ENCODE data around the gene VPS13D.
"Not testable (repeated sequence)": the region's sequence is repeated elsewhere in the genome, so short reads cannot be mapped to it uniquely, and the experiment has no call there.

VPS13D gene

DNA sequence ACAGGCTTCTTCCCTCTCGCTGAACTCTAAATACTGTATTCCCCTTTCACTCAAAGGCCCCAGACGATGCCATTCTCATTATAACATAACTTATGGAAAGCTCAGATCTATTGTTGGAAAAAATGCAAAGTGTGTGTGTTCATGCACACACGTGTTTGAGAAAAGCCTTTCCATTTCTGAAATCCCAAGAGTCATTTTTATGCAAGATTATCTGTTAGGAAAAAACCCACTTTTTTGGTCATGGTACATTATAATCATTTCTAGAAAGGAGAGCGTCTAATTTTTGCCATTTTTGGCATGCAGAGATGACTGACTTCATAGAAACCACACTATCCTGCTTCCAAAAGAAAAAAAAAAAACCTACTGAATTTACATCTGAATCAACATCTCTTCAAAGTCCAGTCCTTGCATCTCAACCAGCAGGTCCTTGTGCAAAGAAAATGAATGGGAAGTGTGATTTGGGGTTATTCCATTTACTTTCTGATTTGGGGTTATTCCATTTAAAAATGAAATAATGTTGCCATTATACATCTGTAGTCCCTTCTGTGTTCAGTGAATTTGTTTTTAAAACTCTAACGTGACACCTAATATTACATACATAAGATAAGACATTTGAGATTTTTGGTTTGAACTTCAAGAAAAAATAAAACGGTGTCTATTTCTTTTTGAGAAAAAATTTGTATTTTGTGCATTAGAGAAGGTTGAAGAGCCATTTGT lies 237.9 kb downstream of the VPS13D start:
- DNase-seq (ENCODE audit: low read depth in 2 of 2) = no peak

DNA sequence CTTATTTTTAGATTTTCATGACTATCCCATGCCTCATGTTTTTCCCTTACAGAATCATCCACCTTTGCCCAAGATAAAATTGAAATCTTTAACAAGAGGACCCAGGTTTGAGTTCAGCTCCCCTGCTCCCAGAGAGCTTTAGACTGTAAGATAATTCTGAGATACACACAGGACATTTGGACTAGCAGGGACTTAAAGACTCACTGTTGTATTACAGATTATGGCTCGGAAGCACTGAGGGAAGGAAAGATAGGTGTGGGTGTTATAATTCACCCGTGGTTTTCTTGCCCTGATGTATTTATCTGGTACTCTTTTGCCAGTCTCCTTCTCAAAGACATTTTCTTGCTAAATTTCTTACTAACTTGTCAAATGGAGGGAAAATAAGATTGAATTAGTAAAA lies 238.5 kb downstream of the VPS13D start:
- no peak for DNase-seq (ENCODE audit: low read depth in 2 of 2)

DNA sequence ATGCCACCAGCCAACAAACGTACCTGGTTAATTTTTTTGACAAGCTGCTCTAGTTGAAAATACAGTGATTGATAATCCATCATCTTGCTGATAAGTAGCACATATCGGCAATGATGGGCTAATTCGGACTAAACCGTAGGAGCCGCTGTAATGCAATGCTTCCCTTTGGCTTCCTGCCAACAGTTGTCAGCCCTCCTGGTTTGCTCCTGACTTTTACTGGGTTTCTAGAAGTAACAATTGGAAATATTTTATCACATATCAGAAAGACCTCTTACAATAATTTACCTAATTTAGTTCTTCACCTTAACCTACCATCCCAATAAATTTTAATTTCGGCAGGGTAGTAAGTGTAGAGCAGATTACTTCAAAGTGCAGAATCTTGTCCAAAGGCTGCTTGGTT lies 239.7 kb downstream of the VPS13D start:
- DNase-seq (ENCODE audit: low read depth in 2 of 2) = no peak

DNA sequence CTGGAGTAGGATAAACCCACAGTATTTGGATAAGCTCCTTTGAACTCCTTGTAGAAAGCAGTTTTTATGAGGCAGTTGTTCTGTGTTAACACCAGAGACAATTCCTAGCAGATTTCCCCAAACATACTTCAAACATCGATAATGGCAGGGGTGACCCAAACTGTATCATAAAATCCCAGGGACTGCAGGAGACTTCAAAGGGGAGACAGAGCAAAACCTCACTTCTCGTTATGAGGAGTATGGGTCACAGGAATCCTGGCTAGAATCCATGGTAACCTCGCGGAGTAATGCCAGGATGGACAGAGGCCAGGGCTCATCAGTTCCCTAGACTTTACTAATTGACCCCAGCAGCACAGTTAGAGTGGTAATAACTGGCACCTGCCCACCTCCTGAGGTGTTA lies 240.2 kb downstream of the VPS13D start:
- DNase-seq (ENCODE audit: low read depth in 2 of 2) = no peak

DNA sequence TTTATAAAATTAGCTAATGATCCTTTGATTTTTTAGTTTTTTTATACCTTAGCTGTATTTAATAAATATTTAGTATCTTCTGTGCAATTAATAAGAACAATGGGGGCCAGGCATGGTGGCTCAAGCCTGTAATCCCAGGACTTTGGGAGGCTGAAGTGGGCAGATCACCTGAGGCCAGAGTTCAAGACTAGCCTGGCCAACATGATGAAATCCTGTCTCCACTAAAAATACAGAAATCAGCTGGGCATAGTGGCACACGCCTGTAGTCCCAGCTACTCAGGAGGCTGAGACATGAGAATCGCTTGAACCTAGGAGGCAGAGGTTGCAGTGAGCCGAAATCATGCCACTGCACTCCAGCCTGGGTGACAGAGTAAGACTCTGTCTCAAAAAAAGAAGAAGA lies 241.1 kb downstream of the VPS13D start:
- DNase-seq (ENCODE audit: low read depth in 2 of 2) = not testable (repeated sequence)

DNA sequence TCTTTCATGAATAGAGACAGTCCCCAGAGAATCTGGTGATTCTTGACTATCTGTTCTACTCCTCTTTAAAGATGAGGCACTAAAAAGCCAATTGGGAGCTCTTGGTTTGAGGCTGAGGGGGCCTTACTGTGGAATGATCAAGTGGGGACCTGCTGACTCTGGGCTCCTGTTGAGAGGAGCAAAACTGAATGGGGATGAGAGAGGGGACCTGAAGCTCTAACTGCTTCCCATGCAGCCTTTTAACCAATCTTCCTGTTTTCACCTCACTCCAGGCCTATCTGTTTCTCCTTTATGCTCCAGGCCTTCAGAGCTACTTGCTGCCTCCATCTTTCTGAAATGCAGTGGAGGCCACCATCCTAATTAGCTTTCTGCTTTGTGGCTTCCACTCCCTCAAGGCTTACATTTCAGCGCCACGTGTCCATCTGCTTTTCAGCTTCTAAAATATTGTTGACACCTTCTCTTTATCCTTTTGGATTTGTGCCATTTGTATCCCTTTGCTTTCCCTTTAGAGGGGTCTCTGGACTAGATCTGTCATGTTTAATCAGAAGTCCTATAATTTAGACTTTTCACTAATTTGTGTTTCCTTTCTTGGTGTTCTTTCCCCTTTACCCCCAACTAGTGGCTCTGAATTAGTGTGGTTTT lies 242.4 kb downstream of the VPS13D start:
- no peak for DNase-seq (ENCODE audit: low read depth in 2 of 2)

DNA sequence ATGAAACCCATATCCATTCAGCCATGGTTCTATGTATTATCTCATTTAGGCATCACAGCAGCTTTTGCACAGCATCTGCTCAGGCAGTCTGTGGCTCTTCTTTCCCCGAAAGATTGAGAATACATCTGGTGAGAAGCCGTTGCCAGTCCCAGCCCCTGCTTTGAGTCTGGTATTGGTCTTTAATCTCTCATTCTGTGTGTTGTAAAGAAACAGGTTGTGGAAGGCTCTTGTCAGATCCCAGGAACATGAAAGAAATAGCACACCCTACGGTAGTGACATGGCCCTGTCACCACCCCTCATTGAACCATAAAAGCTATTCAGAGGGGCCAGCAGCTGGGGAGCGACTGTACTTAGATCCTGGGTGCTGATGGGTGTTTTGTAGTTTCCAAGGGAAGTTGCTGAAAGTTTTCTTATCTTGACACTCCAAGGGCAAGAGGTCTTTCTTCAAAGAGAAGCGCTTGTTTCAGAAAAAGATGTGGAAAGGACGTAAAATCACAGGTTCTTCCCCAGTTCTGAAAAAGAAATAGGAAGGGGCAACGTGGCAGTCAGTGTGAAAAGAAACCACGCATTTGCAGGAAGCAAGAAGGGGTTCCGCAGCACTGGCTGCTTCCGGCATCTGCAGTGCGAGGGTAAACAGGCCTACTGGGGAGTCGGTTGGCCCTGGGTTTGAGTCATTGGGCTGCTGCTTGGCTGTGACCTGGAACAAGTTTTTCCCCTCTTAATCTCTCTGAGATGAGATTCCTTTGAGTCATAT lies 243.1 kb downstream of the VPS13D start:
- DNase-seq (ENCODE audit: low read depth in 2 of 2) = no peak

DNA sequence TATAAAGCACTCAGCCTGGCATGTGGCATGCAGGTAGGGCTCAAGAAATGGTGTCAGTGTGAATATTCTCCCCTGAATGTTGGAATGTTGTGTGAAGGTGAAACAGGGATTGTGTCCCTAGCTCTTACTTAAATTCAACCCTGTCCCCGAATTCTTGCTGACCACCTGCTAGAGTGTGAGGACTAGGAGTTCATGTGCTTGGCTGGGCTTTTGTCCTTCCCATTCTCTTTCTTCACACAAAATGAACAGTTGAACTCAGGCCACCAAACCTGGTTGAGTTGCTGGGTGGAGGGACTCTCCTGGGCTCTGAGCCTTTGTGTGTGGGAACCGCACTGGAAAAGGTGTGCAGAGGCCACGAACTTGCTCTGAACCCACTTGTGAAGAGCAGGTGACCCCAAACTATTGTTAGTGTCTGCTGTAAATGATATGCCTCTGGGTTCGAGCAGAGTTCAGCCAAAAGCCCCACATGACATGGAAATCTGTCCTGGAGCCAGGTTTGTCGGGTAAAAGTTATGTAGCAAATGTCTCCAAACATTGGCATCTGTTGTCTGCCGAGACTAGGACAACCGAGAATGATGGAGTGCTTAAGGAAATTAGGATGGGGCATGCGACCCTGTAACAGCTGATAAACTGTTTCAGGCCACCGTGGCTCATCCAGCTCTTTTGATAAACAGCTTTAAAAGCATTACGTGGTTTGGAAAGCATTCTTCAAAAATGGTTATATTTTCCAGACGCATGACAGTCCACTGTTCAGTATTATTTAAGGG lies 243.9 kb downstream of the VPS13D start:
- no peak for DNase-seq (ENCODE audit: low read depth in 2 of 2)

DNA sequence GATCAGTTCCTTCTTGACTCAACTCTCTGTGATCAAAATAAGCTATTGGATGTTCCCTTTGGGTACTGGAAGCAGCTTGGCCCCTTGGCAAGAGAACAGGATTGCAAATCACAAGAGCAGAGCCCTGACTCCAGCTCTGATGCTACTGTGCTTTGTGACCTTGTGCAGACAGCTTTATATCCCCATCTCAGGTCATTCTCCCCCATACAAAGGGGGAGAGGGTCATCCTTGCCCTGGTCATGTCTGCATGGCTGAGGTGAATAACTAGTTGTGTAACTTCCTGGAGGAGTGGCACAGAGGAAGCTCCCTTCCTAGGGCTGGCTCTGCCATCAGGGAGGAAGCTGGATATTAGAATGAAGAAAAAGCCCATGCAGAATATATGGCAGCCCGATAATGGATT lies 245.3 kb downstream of the VPS13D start:
- DNase-seq (ENCODE audit: low read depth in 2 of 2) = no peak

DNA sequence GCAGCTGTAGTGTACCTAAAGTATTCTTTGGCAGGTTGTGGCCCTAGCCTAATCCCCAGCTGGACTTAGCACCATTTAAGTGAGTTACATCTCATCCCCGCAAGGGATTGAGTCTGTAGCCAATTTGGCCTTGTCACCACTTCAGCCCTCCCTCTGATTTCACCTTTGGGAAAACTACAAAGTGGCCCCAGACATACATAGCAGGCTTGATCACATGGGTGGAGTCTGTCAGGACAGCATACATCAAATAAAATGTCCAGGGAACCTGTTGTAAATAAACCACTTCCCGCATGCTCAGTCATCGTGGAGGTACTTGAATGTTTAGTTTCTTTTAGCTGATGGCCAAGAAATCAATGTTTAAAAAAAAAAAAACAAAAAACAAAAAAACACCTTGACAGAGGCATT lies 245.7 kb downstream of the VPS13D start:
- DNase-seq (ENCODE audit: low read depth in 2 of 2) = no peak

DNA sequence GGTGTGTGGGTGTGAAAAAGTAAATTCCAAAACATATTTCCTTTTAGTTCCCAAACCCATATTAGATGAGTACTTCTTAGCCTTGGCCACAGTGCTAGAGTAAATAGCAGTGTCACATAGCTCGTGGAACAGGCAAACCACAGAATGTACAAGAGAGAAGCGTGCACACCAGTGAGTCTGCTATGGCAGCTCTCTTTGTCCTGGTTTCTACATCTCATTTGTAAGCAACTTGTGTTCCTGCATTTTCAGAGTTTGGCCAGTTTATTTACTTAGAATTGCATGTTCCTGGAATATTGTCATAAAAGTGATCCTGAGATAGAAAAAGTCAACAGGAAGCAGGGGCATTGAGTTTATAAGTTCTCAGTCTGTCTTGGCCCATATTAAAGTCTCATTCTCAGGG lies 246.1 kb downstream of the VPS13D start:
- no peak for DNase-seq (ENCODE audit: low read depth in 2 of 2)

DNA sequence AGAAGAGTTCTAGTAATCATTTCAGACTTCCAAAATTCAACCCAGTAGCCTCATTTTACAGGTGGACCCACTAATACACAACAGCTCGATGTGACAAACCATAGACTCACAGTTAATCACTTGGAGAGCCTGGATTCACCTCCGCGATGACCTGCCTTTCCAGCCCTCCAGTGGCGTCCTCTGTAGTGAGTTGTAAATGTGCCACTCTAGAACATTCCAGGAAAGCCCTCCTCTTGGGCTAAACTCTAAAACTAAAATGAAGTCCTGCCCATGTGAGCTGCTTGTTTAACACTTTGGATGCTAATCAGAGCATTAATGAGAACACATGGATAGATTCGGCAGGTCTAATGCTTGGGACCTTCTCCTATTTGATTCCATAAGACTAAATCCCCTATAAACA lies 247.5 kb downstream of the VPS13D start:
- DNase-seq (ENCODE audit: low read depth in 2 of 2) = no peak

DNA sequence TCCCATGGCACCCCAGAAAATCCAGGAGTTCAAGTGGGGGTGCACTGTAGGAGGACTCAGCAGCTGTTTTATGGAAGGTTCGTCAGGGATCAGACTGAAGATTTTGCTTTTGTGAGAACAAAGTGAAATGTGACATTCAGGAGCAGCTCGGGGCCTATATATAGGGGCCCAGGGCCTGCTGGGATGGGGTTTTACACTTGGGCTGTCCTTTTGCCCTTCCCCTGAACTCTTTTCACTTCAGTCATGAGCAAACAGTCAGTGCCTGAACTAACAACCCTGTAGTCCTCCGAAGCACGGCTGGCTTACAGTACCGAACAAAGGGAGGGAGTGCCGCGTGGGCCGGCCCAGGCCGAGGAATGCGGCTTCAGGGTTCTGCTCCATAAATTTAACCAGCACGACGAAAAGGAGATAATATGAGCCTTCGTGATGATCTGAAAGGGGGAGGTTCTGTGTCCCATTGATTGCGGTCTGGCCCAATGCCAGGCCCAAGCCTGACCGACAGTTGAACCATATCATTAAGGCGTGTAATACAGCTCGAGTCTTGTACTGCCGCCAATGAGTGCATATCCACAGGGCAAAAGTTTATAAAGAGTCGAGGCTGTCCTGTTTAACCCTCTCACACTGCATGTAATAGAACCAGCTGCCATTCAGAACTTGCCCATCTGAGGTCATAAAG lies 248.2 kb downstream of the VPS13D start:
- peak; percentile 99 for DNase-seq (ENCODE audit: low read depth in 2 of 2)

DNA sequence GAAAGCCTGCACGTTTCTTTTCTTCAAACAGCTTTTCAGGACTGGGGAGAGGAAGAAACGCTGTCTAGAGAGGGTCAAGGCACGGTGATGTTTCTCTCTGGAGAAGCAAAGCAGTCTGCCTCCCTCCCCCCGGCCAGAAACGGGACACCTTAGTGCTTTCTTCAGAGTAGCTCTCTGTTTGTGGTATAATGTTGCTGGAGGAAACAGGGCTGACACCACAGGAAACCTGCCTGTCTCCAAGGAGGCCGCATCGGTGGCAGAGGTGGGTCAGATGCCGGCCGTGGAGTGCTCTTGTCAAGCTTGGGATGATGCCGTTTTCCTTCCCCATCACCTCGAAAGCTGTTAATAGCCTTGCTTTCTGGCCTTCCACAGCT lies 248.8 kb downstream of the VPS13D start:
- no peak for DNase-seq (ENCODE audit: low read depth in 2 of 2)

DNA sequence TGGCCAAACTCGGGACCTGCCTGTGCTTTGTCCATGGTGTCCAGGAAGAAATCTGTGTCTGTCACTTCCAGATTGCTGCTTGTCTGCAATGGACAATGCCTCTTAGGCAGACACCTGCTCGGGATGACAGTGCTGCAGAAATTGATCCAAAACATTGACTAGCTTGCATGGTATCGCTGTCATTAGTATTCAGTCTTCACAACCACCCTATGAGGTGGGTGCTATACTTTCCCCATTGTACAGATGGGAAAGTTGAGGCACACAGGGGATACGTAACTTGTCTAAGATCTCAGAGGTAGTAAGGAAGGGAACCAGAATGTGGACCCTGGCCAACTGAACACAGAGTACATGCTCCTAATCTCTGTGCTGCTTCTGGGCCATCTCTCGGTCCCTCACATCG lies 249.5 kb downstream of the VPS13D start:
- no peak for DNase-seq (ENCODE audit: low read depth in 2 of 2)

DNA sequence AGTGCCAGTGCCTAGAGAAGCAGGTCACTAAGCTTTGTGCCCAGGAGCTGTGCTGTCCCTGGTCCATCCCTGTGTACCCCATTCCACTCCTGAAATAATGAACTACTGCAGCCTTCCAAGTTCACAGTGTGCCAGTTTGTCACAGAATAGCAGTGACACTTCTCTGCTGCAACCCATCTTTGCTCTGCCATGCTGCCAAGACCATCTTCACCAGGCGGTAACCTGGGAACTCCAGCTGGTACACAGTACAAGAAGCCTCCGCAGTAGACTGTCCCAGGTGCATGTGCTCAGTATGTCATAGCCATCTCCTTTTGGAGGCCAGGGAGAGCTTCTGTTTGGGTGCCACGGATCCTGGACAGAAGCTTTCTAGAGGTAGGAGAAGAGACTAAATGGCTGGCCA lies 250.2 kb downstream of the VPS13D start:
- DNase-seq (ENCODE audit: low read depth in 2 of 2) = no peak

DNA sequence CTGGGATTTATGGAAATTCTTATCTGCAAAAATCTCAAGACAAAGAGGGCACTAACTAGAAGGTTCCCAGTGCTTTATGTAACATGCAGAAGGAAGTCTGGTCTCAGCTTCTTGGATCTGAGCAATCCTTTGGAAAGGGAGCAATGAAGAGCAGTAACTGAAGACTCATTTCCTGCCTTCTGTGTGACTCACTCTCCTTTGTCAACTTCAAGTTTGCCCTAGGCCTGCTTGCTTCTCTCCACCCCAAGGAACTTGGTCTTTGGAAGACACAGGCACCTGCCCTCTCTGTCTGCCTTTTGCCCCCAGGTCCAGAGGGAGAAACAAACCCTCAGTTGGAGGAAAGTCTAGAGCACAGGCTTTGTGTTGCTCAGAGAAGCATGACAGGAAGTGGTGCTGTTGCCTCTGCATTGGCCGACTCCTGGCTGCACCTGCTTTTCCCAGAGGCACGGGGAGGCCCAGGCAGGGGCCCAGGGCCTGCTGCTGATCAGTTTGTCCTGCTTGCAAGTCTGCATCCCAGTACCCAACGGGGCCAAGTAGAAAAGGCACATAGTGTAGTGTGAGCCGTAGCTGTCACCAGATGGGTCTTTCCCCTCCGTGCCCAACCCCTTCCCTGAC lies 251.0 kb downstream of the VPS13D start:
- DNase-seq (ENCODE audit: low read depth in 2 of 2) = peak; percentile 67 to 72

DNA sequence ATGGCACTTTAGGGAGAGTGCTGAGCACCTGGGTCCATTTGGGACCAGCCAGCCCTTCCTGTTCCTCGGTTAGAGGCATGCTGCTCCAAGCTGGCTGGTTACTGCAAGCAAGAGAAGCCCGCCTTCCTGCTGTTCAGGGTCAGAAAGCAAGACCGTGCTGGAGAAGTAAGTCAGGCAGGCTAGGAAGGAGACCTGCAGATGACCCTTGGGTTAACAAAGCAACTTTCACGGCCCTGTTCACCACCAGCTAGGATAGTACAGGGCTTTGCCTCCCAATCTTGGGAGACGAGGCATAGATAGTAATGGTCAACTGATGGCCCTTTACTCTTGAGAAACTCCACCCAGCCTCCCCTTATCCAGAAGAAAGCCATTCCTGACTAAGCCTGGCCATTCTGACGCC lies 252.1 kb downstream of the VPS13D start:
- no peak for DNase-seq (ENCODE audit: low read depth in 2 of 2)

DNA sequence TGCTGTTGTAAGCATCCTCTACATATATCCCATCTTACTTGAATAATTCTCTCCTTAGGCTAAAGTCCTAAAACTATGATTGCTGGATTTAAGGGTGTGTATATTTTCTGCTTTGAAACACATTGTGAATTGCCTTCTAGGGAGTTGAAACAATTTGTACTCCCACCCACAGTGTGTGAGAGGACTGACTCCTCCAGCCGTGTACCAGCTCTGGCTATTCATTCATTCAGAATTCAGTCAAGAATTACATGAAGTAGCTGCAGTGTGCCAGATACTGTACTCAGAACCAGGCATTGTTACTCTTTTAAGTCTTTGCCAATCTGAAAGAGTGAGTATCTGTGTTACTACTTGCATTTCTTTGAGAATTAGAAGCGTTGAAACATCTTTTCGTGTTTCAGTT lies 253.2 kb downstream of the VPS13D start:
- DNase-seq (ENCODE audit: low read depth in 2 of 2) = no peak

DNA sequence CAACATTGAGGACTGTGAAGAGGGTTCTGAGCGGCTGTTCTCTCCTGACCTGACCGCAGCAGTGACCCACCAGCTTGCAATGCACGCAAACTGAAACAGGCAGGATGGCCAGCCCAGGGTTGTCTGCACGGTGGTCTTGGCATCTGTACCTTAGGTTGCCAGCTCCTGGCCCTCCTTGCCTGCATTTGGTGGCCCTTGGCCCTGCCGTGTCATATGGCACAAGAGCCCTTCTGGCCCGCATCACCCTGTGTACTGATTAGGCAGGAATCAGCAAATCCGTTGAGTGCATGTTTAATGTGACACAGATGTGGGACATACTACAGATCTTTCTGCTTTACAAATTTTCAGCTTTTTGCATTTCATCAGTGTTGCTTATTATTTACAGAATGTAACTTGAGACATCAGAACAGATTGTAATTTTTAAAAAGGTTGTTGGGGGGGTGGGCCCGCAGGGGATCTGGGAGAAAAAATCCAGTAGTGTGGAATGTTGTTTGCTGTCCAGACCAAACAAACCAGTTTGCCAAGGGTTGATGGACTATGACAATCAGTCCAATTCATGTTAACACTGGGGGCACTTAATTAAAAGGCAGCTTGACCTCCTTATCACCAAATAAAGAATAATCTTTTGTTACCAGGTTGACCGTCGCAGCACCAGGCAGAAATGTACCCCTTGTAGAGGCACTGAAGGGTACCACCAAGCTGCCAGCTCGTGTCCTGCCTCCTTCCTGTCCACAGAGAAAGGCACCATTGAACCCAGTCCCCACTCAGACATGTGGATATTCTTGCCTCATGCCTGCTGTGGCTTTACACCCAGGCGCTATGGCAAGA lies 255.6 kb downstream of the VPS13D start:
- DNase-seq (ENCODE audit: low read depth in 2 of 2) = peak in 1 of 2 experiments; percentile 48

DNA sequence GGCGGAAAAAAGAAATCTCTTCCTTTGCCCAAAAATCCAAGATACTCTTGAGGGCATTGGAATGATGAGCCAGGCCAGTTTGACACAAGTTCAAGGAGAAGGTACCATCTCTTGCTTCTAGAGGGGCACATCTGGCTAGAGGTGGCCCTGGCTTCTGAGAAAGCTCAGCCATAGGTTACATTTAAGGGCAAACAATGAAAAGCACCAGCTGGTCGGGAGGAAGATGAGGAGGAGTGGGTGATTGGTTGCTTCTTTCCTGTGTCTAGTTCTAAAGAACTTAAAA lies 256.2 kb downstream of the VPS13D start:
- no peak for DNase-seq (ENCODE audit: low read depth in 2 of 2)
